WERI-Rb-1 (cell line): ENCODE measurements around the gene MKRN2OS.

Source experiments
- DNase-seq: peaks from one replicate; pipeline ENCODE4 v3.0.0-alpha.2; 2020
- H3K27ac ChIP-seq: fragments of 250-450 bp; sonication (Bioruptor Pico); 2 replicates; pipeline ENCODE4 v1.5.1; 2020; ENCODE audit warnings: mild to moderate bottlenecking, moderate library complexity
- H3K27me3 ChIP-seq: fragments of 250-450 bp; sonication (Bioruptor Pico); 2 replicates; pipeline ENCODE4 v1.5.1; 2021; ENCODE audit warnings: mild to moderate bottlenecking, low read depth, moderate library complexity; ENCODE audit not compliant: insufficient read depth, severe bottlenecking
- H3K36me3 ChIP-seq: fragments of 250-450 bp; sonication (Bioruptor Pico); 2 replicates; pipeline ENCODE4 v1.5.1; 2020; ENCODE audit warnings: mild to moderate bottlenecking, moderate library complexity
- H3K4me3 ChIP-seq: 2 replicates; pipeline ENCODE4 v1.5.1; 2011; ENCODE audit warnings: low read depth, mild to moderate bottlenecking, control low read depth, low read length
- H3K9me3 ChIP-seq: fragments of 250-450 bp; sonication (Bioruptor Pico); 2 replicates; pipeline ENCODE4 v1.5.1; 2021; ENCODE audit warnings: mild to moderate bottlenecking, moderate library complexity; ENCODE audit not compliant: severe bottlenecking
- TF ChIP-seq, protein P1 (sequence below): IDR thresholded peaks from 2 replicates; pipeline ENCODE4 v1.5.1; 2011; ENCODE audit warnings: low read depth, mild to moderate bottlenecking, control low read depth, inconsistent platforms, low read length

The MKRN2OS gene

GRCh38 chr3:12489832-12490231 is 55.5 kb downstream of the MKRN2OS start:
- no peak for DNase-seq
- TF ChIP-seq, protein P1, sequence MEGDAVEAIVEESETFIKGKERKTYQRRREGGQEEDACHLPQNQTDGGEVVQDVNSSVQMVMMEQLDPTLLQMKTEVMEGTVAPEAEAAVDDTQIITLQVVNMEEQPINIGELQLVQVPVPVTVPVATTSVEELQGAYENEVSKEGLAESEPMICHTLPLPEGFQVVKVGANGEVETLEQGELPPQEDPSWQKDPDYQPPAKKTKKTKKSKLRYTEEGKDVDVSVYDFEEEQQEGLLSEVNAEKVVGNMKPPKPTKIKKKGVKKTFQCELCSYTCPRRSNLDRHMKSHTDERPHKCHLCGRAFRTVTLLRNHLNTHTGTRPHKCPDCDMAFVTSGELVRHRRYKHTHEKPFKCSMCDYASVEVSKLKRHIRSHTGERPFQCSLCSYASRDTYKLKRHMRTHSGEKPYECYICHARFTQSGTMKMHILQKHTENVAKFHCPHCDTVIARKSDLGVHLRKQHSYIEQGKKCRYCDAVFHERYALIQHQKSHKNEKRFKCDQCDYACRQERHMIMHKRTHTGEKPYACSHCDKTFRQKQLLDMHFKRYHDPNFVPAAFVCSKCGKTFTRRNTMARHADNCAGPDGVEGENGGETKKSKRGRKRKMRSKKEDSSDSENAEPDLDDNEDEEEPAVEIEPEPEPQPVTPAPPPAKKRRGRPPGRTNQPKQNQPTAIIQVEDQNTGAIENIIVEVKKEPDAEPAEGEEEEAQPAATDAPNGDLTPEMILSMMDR: no peak
- H3K4me3 ChIP-seq: no peak overlapping the region
- no peaks in the 10 kb centered on the region for H3K27me3 ChIP-seq
- H3K27ac ChIP-seq: peak overlapping the region; percentile 52
- peaks cover 18% of the 10 kb centered on the region for H3K36me3 ChIP-seq
- no peaks in the 10 kb centered on the region for H3K9me3 ChIP-seq
